ENCODE results near the gene TESK2. TPM values are rescaled to one million over a fixed set of nuclear protein-coding genes. Genes with fewer than 3 reads are reported as not detected.

TESK2 gene
- polyA plus RNA-seq, 3 donors, result 3.9 to 13.1 (median 4.1) TPM

DNA sequence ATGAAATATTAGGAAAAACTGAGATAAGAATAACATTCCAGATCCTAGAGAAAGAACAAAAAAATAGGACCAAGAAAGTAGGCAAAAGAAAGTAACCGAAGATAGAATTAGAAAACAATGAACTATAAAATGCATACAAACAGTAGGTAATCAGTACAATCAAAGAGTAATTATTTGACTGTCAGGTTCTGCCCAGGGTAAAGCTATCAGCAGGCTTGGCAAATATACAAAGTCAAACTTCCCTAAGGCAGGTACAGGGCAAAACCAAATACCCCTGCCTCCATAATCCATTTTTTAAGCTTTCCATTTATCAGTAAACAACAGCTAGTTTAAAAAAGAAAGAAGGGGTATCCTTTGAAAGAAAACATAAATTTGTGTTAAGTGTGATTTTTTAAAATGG, 44.4 kb downstream of the TESK2 start:
- no peak overlapping the region for H3K4me3 Mint-ChIP-seq
- peaks cover 0 to 10% of the 10 kb centered on the region in 2 donors for H3K4me1 ChIP-seq (ENCODE audit: control insufficient read depth in 1 of 2, insufficient read depth in 2 of 2, low read length in 2 of 2)
- TF ChIP-seq, protein P1, sequence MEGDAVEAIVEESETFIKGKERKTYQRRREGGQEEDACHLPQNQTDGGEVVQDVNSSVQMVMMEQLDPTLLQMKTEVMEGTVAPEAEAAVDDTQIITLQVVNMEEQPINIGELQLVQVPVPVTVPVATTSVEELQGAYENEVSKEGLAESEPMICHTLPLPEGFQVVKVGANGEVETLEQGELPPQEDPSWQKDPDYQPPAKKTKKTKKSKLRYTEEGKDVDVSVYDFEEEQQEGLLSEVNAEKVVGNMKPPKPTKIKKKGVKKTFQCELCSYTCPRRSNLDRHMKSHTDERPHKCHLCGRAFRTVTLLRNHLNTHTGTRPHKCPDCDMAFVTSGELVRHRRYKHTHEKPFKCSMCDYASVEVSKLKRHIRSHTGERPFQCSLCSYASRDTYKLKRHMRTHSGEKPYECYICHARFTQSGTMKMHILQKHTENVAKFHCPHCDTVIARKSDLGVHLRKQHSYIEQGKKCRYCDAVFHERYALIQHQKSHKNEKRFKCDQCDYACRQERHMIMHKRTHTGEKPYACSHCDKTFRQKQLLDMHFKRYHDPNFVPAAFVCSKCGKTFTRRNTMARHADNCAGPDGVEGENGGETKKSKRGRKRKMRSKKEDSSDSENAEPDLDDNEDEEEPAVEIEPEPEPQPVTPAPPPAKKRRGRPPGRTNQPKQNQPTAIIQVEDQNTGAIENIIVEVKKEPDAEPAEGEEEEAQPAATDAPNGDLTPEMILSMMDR (IDR thresholded peaks at IDR 0.05), result no peak
- no peak overlapping the region for H3K4me2 ChIP-seq (replicated peaks; ENCODE audit: extremely low read depth, low read length, poor library complexity, severe bottlenecking)
- intact Hi-C loops (cut with micrococcal nuclease), result no loop called here
- no peak overlapping the region for H2AFZ ChIP-seq (ENCODE audit: insufficient read depth, low read depth, low read length, poor library complexity, severe bottlenecking)
- WGBS (ENCODE audit: insufficient coverage), result no CpG with 5 or more reads among the region's 1 CpG
- H3K27ac ChIP-seq (ENCODE audit: low read depth in 1 of 2, low read length in 2 of 2), result no peak overlapping the region
- peaks cover 2 to 4% of the 10 kb centered on the region in 2 donors for H3K36me3 Mint-ChIP-seq
- H3K9ac ChIP-seq (ENCODE audit: insufficient read depth, low read length, poor library complexity, severe bottlenecking), result no peak overlapping the region
- H3K27ac Mint-ChIP-seq, result no peak overlapping the region
- H3K36me3 ChIP-seq (replicated peaks in 1 of 2; ENCODE audit: control insufficient read depth in 1 of 2, insufficient read depth in 2 of 2, low read length in 2 of 2), result no peaks in the 10 kb centered on the region
- H3K27me3 Mint-ChIP-seq (ENCODE audit: low read depth in 3 of 3), result peaks cover 0 to 2% (median 0%) of the 10 kb centered on the region in 3 donors
- no peaks in the 10 kb centered on the region for H4K20me1 ChIP-seq (ENCODE audit: insufficient read depth, low read length)
- no peak overlapping the region for H3K4me3 ChIP-seq (replicated peaks in 1 of 3; ENCODE audit: low read depth in 2 of 3, low read length in 3 of 3)
- no peak for DNase-seq
- H3K27me3 ChIP-seq (ENCODE audit: control insufficient read depth in 2 of 2, insufficient read depth in 2 of 2, low read length in 2 of 2), result no peaks in the 10 kb centered on the region
- peaks cover 15% of the 10 kb centered on the region for H3K4me1 Mint-ChIP-seq
- peaks cover 0 to 6% (median 2%) of the 10 kb centered on the region in 7 donors for H3K9me3 Mint-ChIP-seq
- no peaks in the 10 kb centered on the region for H3K9me3 ChIP-seq (replicated peaks in 1 of 2; ENCODE audit: control insufficient read depth in 1 of 2, insufficient read depth in 1 of 2, low read length in 2 of 2)
- H3K79me2 ChIP-seq (ENCODE audit: insufficient read depth, low read length), result no peaks in the 10 kb centered on the region

DNA sequence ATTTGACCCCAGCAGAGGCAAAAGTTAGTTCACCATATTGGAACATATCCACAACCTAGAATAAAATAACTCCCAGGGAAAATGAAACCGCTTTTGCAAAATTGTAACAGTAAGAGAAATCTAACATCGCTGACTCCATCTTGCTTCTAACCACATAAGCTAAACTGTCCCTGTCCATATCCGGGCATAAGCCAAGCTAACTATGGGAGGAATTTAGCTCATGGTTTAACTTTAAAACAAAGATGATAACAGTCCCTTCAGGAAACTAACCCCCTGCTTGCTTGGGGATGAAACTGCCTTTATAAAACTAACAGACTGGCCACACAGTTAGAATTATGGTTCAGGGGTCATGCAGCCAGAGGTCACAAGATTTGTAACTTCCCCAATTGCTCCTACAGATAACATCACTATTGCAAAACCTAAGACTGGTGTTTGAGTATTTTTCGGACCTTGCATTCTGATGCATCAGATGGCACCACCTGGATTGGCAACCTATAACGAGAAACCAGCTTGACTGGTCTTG, 46.3 kb downstream of the TESK2 start:
- Histone ChIP-seq H3K4me3 (replicated peaks in 1 of 3; ENCODE audit: low read depth in 2 of 3, low read length in 3 of 3) (no peak overlapping the region), H2AFZ (ENCODE audit: insufficient read depth, low read depth, low read length, poor library complexity, severe bottlenecking) (no peak overlapping the region), H3K9me3 (replicated peaks in 1 of 2; ENCODE audit: control insufficient read depth in 1 of 2, insufficient read depth in 1 of 2, low read length in 2 of 2) (no peaks in the 10 kb centered on the region), H3K4me2 (replicated peaks; ENCODE audit: extremely low read depth, low read length, poor library complexity, severe bottlenecking) (no peak overlapping the region), H3K4me1 (ENCODE audit: control insufficient read depth in 1 of 2, insufficient read depth in 2 of 2, low read length in 2 of 2) (peaks cover 0 to 10% of the 10 kb centered on the region in 2 donors), H3K36me3 (replicated peaks in 1 of 2; ENCODE audit: control insufficient read depth in 1 of 2, insufficient read depth in 2 of 2, low read length in 2 of 2) (no peaks in the 10 kb centered on the region), H3K27me3 (ENCODE audit: control insufficient read depth in 2 of 2, insufficient read depth in 2 of 2, low read length in 2 of 2) (no peaks in the 10 kb centered on the region), H4K20me1 (ENCODE audit: insufficient read depth, low read length) (no peaks in the 10 kb centered on the region), H3K79me2 (ENCODE audit: insufficient read depth, low read length) (no peaks in the 10 kb centered on the region), H3K9ac (ENCODE audit: insufficient read depth, low read length, poor library complexity, severe bottlenecking) (no peak overlapping the region), H3K27ac (ENCODE audit: low read depth in 1 of 2, low read length in 2 of 2) (no peak overlapping the region)
- Mint-ChIP-seq H3K4me1 (peaks cover 15% of the 10 kb centered on the region), H3K27ac (peak overlapping the region in 2 of 7 donors; percentile 9 to 40), H3K4me3 (no peak overlapping the region), H3K27me3 (ENCODE audit: low read depth in 3 of 3) (peaks cover 0 to 2% (median 2%) of the 10 kb centered on the region in 3 donors), H3K9me3 (peaks cover 0 to 6% (median 2%) of the 10 kb centered on the region in 7 donors), H3K36me3 (peaks cover 2 to 4% of the 10 kb centered on the region in 2 donors)
- peak in 1 of 3 donors; percentile 11 for DNase-seq
- intact Hi-C loops (cut with micrococcal nuclease), result no loop called here
- WGBS (ENCODE audit: insufficient coverage), result 82% methylated on average over 2 of the region's 5 CpGs
- TF ChIP-seq, protein P1 (IDR thresholded peaks at IDR 0.05), result no peak

Measured in CD14-positive monocyte (primary cell).